MM.1S (cell line): ENCODE data around the gene TBC1D21.

Source experiments
- DNase-seq: peaks from one replicate; pipeline ENCODE4 v3.0.0-alpha.2; 2015
- H2AFZ ChIP-seq: fragments of 300-600 bp; sonication (generic); 2 replicates; pipeline ENCODE4 v1.6.0; 2016; ENCODE audit warnings: antibody characterized with exemption, low read length
- H3F3A ChIP-seq: fragments of 300-600 bp; sonication (generic); 2 replicates; pipeline ENCODE4 v1.6.1; 2016; ENCODE audit warnings: mild to moderate bottlenecking, antibody characterized with exemption, low read length, moderate library complexity, mixed read lengths; ENCODE audit not compliant: insufficient read depth
- H3K27ac ChIP-seq: fragments of 300-600 bp; sonication (generic); 2 replicates; pipeline ENCODE4 v1.5.1; 2016; ENCODE audit warnings: mild to moderate bottlenecking, low read length
- H3K27me3 ChIP-seq: fragments of 300-600 bp; sonication (generic); replicated peaks from 2 replicates; pipeline ENCODE4 v1.6.0; 2016; ENCODE audit warnings: low read length; ENCODE audit not compliant: insufficient read depth
- H3K36me3 ChIP-seq: fragments of 300-600 bp; sonication (generic); replicated peaks from 2 replicates; pipeline ENCODE4 v1.6.1; 2016; ENCODE audit warnings: mild to moderate bottlenecking, low read length, mixed read lengths; ENCODE audit not compliant: insufficient read depth
- H3K4me1 ChIP-seq: fragments of 300-600 bp; sonication (generic); 2 replicates; pipeline ENCODE4 v1.6.1; 2016; ENCODE audit warnings: low read length, mixed read lengths
- H3K4me2 ChIP-seq: fragments of 300-600 bp; sonication (generic); 2 replicates; pipeline ENCODE4 v1.6.0; 2016; ENCODE audit warnings: low read depth, low read length
- H3K4me3 ChIP-seq: fragments of 300-600 bp; sonication (generic); 2 replicates; pipeline ENCODE4 v1.5.1; 2016; ENCODE audit warnings: low read length, mixed read lengths
- H3K79me2 ChIP-seq: fragments of 300-600 bp; sonication (generic); 2 replicates; pipeline ENCODE4 v1.6.1; 2016; ENCODE audit warnings: mixed run types, low read length, mixed read lengths
- H3K9ac ChIP-seq: fragments of 300-600 bp; sonication (generic); 2 replicates; pipeline ENCODE4 v1.6.1; 2016; ENCODE audit warnings: low read length, mixed read lengths
- H3K9me2 ChIP-seq: fragments of 300-600 bp; sonication (generic); replicated peaks from 2 replicates; pipeline ENCODE4 v1.6.1; 2016; ENCODE audit warnings: mild to moderate bottlenecking, low read length, mixed read lengths; ENCODE audit not compliant: insufficient read depth
- H3K9me3 ChIP-seq: fragments of 300-600 bp; sonication (generic); replicated peaks from 2 replicates; pipeline ENCODE4 v1.6.1; 2016; ENCODE audit warnings: mild to moderate bottlenecking, low read length, mixed read lengths; ENCODE audit not compliant: insufficient read depth
- H4K20me1 ChIP-seq: fragments of 300-600 bp; sonication (generic); 2 replicates; pipeline ENCODE4 v1.6.1; 2016; ENCODE audit warnings: mild to moderate bottlenecking, low read length, moderate library complexity, mixed read lengths; ENCODE audit not compliant: insufficient read depth
- EZH2 ChIP-seq: fragments of 300-600 bp; sonication (generic); optimal IDR thresholded peaks from 2 replicates; pipeline ENCODE3; 2017; ENCODE audit warnings: low read depth, mild to moderate bottlenecking, antibody characterized with exemption, low read length, mixed read lengths
- EZH2phosphoT487 ChIP-seq: fragments of 300-600 bp; sonication (generic); IDR thresholded peaks from 2 replicates; pipeline ENCODE4 v1.6.1; 2018; ENCODE audit warnings: antibody characterized with exemption, low read length
- TF ChIP-seq, protein P1 (sequence below): fragments of 300-600 bp; sonication (generic); IDR thresholded peaks from 2 replicates; pipeline ENCODE4 v1.5.1; 2016; ENCODE audit warnings: antibody characterized with exemption, low read length, mixed read lengths

TBC1D21 gene

GRCh38 chr15:73888224-73889041 lies 15.1 kb downstream of the TBC1D21 start:
- TF ChIP-seq EZH2phosphoT487 (no peak), EZH2 (no peak)
- TF ChIP-seq, protein P1, sequence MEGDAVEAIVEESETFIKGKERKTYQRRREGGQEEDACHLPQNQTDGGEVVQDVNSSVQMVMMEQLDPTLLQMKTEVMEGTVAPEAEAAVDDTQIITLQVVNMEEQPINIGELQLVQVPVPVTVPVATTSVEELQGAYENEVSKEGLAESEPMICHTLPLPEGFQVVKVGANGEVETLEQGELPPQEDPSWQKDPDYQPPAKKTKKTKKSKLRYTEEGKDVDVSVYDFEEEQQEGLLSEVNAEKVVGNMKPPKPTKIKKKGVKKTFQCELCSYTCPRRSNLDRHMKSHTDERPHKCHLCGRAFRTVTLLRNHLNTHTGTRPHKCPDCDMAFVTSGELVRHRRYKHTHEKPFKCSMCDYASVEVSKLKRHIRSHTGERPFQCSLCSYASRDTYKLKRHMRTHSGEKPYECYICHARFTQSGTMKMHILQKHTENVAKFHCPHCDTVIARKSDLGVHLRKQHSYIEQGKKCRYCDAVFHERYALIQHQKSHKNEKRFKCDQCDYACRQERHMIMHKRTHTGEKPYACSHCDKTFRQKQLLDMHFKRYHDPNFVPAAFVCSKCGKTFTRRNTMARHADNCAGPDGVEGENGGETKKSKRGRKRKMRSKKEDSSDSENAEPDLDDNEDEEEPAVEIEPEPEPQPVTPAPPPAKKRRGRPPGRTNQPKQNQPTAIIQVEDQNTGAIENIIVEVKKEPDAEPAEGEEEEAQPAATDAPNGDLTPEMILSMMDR, result no peak
- Histone ChIP-seq H3K27me3 (peaks cover 47% of the 10 kb centered on the region), H3K4me3 (no peak overlapping the region), H3K9ac (no peak overlapping the region), H2AFZ (no peak overlapping the region), H4K20me1 (no peaks in the 10 kb centered on the region), H3K4me2 (no peak overlapping the region), H3K79me2 (no peaks in the 10 kb centered on the region), H3F3A (no peaks in the 10 kb centered on the region), H3K9me2 (no peaks in the 10 kb centered on the region), H3K27ac (no peak overlapping the region), H3K36me3 (no peaks in the 10 kb centered on the region), H3K9me3 (no peaks in the 10 kb centered on the region), H3K4me1 (no peaks in the 10 kb centered on the region)
- no peak for DNase-seq

- no peak overlapping the region for H3K9ac ChIP-seq
- TF ChIP-seq EZH2 (no peak), EZH2phosphoT487 (no peak)
- TF ChIP-seq, protein P1, result no peak
- peaks cover 43% of the 10 kb centered on the region for H3K27me3 ChIP-seq
- no peaks in the 10 kb centered on the region for H3K9me3 ChIP-seq
- DNase-seq, result no peak
- no peaks in the 10 kb centered on the region for H3K79me2 ChIP-seq
- no peak overlapping the region for H2AFZ ChIP-seq
- H3K4me3 ChIP-seq, result no peak overlapping the region
- no peaks in the 10 kb centered on the region for H4K20me1 ChIP-seq
- no peak overlapping the region for H3K4me2 ChIP-seq
- H3K36me3 ChIP-seq, result no peaks in the 10 kb centered on the region
- H3K9me2 ChIP-seq, result no peaks in the 10 kb centered on the region
- H3K27ac ChIP-seq, result no peak overlapping the region
- no peaks in the 10 kb centered on the region for H3F3A ChIP-seq
- H3K4me1 ChIP-seq, result no peaks in the 10 kb centered on the region
Measured at GRCh38 chr15:73889053-73889761, 15.8 kb downstream of the TBC1D21 start.

- no peak overlapping the region for H3K9ac ChIP-seq
- no peaks in the 10 kb centered on the region for H3K9me2 ChIP-seq
- H3K27me3 ChIP-seq, result peaks cover 38% of the 10 kb centered on the region
Measured at GRCh38 chr15:73889762-73890124, 16.4 kb downstream of the TBC1D21 start.

More at GRCh38 chr15:73889762-73890124, 16.4 kb downstream of the TBC1D21 start:
- Histone ChIP-seq H3K4me1 (no peaks in the 10 kb centered on the region), H4K20me1 (no peaks in the 10 kb centered on the region), H3K79me2 (no peaks in the 10 kb centered on the region), H3K4me3 (no peak overlapping the region), H3K27ac (no peak overlapping the region), H2AFZ (no peak overlapping the region), H3K36me3 (no peaks in the 10 kb centered on the region), H3K9me3 (no peaks in the 10 kb centered on the region), H3F3A (no peaks in the 10 kb centered on the region), H3K4me2 (no peak overlapping the region)
- no peak for DNase-seq
- TF ChIP-seq, protein P1, result no peak
- TF ChIP-seq EZH2, result no peak
- TF ChIP-seq EZH2phosphoT487, result no peak
